ENCODE data around the gene LTBR.
"Not testable (repeated sequence)": the region's sequence is repeated elsewhere in the genome, so short reads cannot be mapped to it uniquely, and the experiment has no call there.

The LTBR gene
- total RNA-seq, result 0 to 0.39 (median 0.09) reads per million in 3 donors

DNA sequence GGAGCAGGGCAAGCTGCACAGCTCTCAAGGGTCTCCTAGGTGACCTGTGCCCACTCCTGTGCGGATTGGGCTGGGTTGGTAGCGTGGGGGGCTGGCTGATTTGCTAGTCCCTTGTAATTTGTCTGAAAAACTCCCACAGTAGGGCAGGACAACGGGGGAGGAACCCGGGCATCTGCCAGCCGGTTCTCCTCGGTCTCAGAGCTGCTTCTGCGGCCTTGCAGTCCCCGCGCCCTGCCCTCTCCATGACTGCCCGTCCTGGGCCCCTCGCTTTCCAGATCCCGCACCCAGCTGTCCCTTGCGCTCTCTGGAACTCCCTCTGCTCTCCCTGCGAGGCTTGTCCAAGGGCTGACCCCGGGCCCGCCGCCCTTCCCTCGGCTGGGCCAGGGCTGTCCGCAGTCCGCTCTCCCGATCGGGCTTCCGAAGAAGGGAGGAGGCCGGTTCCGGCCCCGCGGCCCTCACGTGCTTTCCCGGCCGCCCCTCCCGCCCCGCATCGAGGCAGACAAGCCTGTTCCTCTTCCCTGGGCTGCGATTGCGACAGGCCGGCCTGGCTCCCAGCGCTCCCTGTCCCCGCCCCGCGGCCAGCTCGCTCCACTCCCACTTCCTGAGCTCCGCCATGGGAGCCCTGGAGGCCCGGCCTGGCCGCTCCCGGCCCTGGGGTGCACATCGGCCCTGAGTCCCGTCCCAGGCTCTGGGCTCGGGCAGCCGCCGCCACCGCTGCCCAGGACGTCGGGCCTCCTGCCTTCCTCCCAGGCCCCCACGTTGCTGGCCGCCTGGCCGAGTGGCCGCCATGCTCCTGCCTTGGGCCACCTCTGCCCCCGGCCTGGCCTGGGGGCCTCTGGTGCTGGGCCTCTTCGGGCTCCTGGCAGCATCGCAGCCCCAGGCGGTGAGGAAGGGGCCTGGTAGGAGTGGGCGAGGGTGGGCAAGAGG lies at the start of gene LTBR:
TSS of gene LTBR (plus strand) at position 591 of the 927 bp plus-strand sequence. CDS start at position 788, 197 bp downstream.
- Histone ChIP-seq H3K4me1 (ENCODE audit: control insufficient read depth, insufficient read depth, low read length, poor library complexity, severe bottlenecking) (peaks cover 4% of the 10 kb centered on the region), H3K36me3 (ENCODE audit: control insufficient read depth, insufficient read depth, low read length) (no peaks in the 10 kb centered on the region), H3K27me3 (replicated peaks; ENCODE audit: control insufficient read depth, insufficient read depth, low read length, poor library complexity, severe bottlenecking) (peaks cover 13% of the 10 kb centered on the region), H3K9me3 (ENCODE audit: control insufficient read depth, low read length) (no peaks in the 10 kb centered on the region), H3K4me3 (ENCODE audit: insufficient read depth, low read depth, low read length, poor library complexity, severe bottlenecking) (peak within 1 kb of the TSS; percentile 17), H3K27ac (ENCODE audit: insufficient read depth, low read length, poor library complexity, severe bottlenecking) (no peak within 1 kb of the TSS)
- no peak for DNase-seq

DNA sequence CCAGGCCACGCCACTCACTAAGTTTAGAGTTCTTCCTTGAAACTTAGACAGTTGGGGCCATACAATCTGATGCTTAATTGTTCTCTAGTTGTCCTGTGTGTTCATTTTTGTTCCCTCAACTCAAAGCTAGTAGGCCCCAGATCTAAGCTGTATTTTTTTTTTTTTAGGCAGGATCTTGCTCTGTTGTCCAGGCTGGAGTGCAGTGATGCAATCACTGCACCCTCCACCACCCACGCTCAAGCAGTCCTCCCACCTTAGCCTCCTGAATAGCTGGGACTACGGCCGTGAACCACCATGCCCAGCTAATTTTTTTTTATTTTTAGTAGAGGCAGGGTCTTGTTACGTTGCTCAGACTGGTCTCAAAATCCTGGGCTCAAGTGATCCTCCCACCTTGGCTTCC lies 49.6 kb upstream of the LTBR start:
- H3K9me3 ChIP-seq (ENCODE audit: control insufficient read depth, low read length), result no peaks in the 10 kb centered on the region
- peaks cover 50% of the 10 kb centered on the region for H3K4me1 ChIP-seq (ENCODE audit: control insufficient read depth, insufficient read depth, low read length, poor library complexity, severe bottlenecking)
- H3K27ac ChIP-seq (ENCODE audit: insufficient read depth, low read length, poor library complexity, severe bottlenecking), result no peak overlapping the region
- H3K27me3 ChIP-seq (replicated peaks; ENCODE audit: control insufficient read depth, insufficient read depth, low read length, poor library complexity, severe bottlenecking), result no peaks in the 10 kb centered on the region
- no peak for DNase-seq
- H3K36me3 ChIP-seq (ENCODE audit: control insufficient read depth, insufficient read depth, low read length), result peaks cover 48% of the 10 kb centered on the region
- no peak overlapping the region for H3K4me3 ChIP-seq (ENCODE audit: insufficient read depth, low read depth, low read length, poor library complexity, severe bottlenecking)

DNA sequence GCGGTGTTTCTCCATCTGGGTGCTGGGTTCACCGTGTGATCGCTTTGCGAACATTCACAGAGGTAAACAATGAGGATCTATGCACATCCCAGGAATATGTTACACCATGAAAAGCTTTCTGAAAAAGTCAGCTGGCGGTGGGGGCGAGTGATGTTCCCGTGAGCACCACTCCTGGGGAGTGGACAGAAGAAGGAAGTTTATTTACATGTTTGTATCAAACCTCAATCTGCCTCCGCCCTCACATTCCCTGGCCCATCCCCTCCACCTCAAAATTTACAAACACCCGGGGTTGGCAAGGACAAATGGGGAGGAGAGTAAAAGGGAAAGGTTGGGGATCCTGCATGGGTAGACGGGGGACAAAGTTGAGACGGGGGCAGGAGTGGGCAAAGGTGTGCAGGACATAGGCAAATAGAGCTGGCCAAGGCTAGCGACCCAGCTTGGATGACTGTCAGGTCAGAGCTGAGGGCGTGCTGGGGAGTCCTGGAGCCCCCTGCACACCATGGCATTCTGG lies 49.0 kb upstream of the LTBR start:
- Histone ChIP-seq H3K9me3 (ENCODE audit: control insufficient read depth, low read length) (no peaks in the 10 kb centered on the region), H3K36me3 (ENCODE audit: control insufficient read depth, insufficient read depth, low read length) (peaks cover 41% of the 10 kb centered on the region), H3K4me1 (ENCODE audit: control insufficient read depth, insufficient read depth, low read length, poor library complexity, severe bottlenecking) (peaks cover 56% of the 10 kb centered on the region), H3K27ac (ENCODE audit: insufficient read depth, low read length, poor library complexity, severe bottlenecking) (peak overlapping the region; percentile 83), H3K4me3 (ENCODE audit: insufficient read depth, low read depth, low read length, poor library complexity, severe bottlenecking) (peak overlapping the region; percentile 14), H3K27me3 (replicated peaks; ENCODE audit: control insufficient read depth, insufficient read depth, low read length, poor library complexity, severe bottlenecking) (no peaks in the 10 kb centered on the region)
- DNase-seq, result no peak

DNA sequence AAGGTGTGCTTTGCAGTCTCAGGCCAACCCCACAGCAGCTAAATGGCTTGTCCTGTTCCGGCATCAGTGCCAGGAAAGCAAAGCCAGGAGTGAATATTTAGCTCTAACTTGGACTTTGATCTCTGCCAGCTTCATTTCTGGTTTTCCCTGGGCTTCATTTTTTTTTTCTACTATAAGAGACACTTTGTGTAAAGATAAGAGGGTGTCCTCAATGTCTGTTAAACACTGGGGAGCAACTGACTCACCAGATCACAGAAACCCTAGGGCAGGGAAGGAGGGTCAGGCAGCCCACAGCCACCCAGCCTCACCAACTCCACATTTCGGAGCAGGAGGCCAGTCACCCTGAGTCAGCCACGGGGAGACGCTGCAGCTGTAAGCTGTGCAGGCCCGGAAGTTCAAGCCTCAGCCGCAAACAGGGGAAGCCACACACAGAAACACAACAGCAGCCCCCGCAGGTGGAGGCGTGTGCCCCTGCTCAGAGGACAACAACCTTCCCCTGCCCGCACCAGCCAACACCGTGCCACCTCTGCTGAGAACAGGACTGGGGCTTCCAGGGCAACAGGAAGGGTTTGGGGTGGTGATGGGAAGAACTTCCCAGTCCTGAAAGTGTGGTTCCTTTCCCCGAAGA lies 48.4 kb upstream of the LTBR start:
- Histone ChIP-seq H3K27me3 (replicated peaks; ENCODE audit: control insufficient read depth, insufficient read depth, low read length, poor library complexity, severe bottlenecking) (no peaks in the 10 kb centered on the region), H3K9me3 (ENCODE audit: control insufficient read depth, low read length) (no peaks in the 10 kb centered on the region), H3K4me3 (ENCODE audit: insufficient read depth, low read depth, low read length, poor library complexity, severe bottlenecking) (peak overlapping the region; percentile 54), H3K36me3 (ENCODE audit: control insufficient read depth, insufficient read depth, low read length) (peaks cover 36% of the 10 kb centered on the region), H3K27ac (ENCODE audit: insufficient read depth, low read length, poor library complexity, severe bottlenecking) (peak overlapping the region; percentile 83), H3K4me1 (ENCODE audit: control insufficient read depth, insufficient read depth, low read length, poor library complexity, severe bottlenecking) (peaks cover 56% of the 10 kb centered on the region)
- DNase-seq, result peak; percentile 68 to 78 (median 78)

DNA sequence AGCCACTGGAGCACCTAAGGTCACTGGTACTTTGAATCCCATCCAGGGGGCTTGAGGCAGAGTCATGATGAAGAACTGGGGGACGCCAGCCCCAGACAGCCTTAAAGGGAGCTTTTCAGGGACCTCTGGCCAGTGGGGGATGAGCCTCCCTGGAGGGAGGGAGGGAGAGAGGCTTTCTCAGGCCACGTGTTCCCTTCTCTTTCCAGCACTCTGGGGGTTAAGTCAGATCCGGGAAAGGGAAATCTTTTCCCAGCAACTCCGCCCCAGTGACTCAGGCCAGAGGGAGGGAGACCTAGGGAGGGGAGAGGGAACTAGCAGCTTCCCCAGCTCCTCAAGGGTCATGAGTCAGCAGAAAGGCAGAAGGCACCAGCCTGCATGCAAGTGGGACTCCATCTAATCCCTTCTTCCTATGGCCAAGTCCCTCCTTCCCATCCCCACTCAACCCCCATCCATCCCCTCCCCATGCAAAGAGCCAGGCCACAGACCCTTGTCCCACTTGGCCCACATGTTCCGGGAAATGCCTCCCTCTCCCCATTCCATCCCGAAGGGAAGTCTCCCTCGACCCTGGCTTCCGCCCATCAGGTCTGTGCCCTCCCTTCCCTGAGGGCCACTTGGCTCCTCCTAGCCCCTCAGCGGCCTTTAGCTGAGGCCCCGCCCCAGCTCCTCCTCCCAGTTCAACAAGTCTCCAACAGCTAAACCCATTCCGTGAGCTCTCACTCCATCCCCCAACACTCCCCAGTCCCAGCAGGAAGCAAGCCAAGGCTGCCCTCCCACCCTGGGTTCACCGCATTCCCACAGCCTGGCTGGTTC lies 47.7 kb upstream of the LTBR start:
- Histone ChIP-seq H3K9me3 (ENCODE audit: control insufficient read depth, low read length) (no peaks in the 10 kb centered on the region), H3K27ac (ENCODE audit: insufficient read depth, low read length, poor library complexity, severe bottlenecking) (peak overlapping the region; percentile 83), H3K4me1 (ENCODE audit: control insufficient read depth, insufficient read depth, low read length, poor library complexity, severe bottlenecking) (peaks cover 56% of the 10 kb centered on the region), H3K4me3 (ENCODE audit: insufficient read depth, low read depth, low read length, poor library complexity, severe bottlenecking) (peak overlapping the region; percentile 54), H3K36me3 (ENCODE audit: control insufficient read depth, insufficient read depth, low read length) (peaks cover 29% of the 10 kb centered on the region), H3K27me3 (replicated peaks; ENCODE audit: control insufficient read depth, insufficient read depth, low read length, poor library complexity, severe bottlenecking) (no peaks in the 10 kb centered on the region)
- DNase-seq, result peak; percentile 22 to 28 (median 26)

DNA sequence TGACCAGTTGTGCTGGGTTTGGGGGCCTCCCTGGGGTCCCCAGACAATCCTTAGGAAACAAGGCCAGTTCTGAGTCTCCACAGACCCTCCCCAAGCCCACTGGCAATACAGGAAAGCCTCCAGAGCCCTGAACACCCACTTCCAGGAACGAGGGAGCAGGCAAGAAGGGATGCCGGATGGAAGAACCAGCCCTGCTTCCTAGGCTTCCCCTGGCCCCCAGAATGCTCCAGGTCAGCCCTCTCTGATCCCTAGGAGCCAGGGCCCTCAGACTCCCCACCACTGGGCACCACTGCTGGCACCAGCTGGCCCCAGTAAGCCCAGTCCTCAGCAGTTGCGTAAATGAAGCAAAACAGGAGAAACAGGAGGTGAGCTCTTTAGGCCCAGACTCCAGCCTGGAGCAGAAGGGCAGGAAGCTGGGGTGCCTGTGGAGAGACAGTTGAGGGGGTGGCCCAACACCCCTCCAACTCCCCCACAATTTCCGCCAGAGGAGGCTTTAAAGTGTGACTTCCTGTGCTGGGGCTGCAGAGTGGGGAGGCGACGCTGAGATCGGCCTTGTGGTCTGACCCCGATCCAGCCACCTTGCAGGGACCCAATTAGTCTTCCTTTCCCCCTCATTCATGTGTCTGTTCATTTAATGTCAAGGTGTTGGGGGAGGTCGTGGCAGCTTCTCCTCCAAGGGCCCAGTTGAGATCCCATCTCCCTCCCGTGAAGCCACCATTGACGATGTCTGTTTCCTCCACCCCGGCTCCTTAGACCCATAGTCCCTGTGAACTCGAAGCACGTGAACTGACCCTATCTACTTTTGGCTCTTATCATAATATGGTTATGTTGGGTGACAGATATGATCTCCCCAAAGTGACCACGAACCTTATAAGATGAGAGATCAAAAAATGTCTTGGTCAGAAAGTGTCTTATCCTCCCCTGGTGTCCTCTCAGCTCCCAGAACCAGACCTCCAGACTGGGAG lies 46.8 kb upstream of the LTBR start:
- Histone ChIP-seq H3K4me1 (ENCODE audit: control insufficient read depth, insufficient read depth, low read length, poor library complexity, severe bottlenecking) (peaks cover 59% of the 10 kb centered on the region), H3K27me3 (replicated peaks; ENCODE audit: control insufficient read depth, insufficient read depth, low read length, poor library complexity, severe bottlenecking) (no peaks in the 10 kb centered on the region), H3K9me3 (ENCODE audit: control insufficient read depth, low read length) (no peaks in the 10 kb centered on the region), H3K4me3 (ENCODE audit: insufficient read depth, low read depth, low read length, poor library complexity, severe bottlenecking) (peak overlapping the region; percentile 54), H3K27ac (ENCODE audit: insufficient read depth, low read length, poor library complexity, severe bottlenecking) (peak overlapping the region; percentile 83), H3K36me3 (ENCODE audit: control insufficient read depth, insufficient read depth, low read length) (peaks cover 20% of the 10 kb centered on the region)
- peak; percentile 61 to 71 (median 64) for DNase-seq

DNA sequence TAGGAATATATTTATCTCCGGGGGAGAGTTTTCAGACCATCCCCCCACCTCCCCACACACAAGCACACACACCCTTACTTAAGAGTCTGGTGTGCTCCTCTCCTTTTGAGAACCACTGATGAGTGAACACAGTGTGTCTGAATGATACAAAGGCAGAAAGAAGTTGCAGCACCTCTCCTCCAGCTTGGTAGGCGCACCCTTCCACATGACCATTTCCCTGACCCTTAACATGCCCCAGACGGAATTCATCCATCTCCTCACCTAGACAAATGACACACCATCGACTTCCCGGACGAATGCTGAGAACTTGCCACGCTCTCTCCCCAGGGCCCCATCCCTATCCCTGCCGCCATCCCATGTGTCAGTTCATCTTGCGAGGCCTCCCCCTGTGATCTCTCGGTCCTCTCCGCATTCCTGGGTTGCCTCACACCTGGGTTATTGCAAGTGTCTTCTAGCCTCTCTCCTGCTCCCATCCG lies 46.0 kb upstream of the LTBR start:
- peak overlapping the region; percentile 54 for H3K4me3 ChIP-seq (ENCODE audit: insufficient read depth, low read depth, low read length, poor library complexity, severe bottlenecking)
- H3K27ac ChIP-seq (ENCODE audit: insufficient read depth, low read length, poor library complexity, severe bottlenecking), result peak overlapping the region; percentile 83
- H3K27me3 ChIP-seq (replicated peaks; ENCODE audit: control insufficient read depth, insufficient read depth, low read length, poor library complexity, severe bottlenecking), result no peaks in the 10 kb centered on the region
- H3K9me3 ChIP-seq (ENCODE audit: control insufficient read depth, low read length), result no peaks in the 10 kb centered on the region
- peaks cover 11% of the 10 kb centered on the region for H3K36me3 ChIP-seq (ENCODE audit: control insufficient read depth, insufficient read depth, low read length)
- H3K4me1 ChIP-seq (ENCODE audit: control insufficient read depth, insufficient read depth, low read length, poor library complexity, severe bottlenecking), result peaks cover 66% of the 10 kb centered on the region
- no peak for DNase-seq

DNA sequence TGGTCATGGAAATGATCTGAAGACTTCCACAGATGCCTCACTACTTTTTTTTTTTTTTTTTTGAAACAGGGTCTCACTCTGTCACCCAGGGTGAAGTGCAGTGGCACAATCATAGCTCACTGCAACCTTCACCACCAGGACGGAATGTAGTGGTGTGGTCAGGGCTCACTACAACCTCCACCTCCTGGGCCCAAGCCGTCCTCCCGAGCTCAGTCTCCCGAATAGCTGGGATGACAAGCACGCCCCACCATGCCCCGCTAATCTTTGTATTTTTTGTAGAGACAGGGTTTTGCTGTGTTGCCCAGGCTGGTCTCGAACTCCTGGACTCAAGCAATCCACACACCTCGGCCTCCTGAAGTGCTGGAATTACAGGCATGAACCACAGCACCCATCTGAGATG lies 45.4 kb upstream of the LTBR start:
- not testable (repeated sequence) for H3K36me3 ChIP-seq (ENCODE audit: control insufficient read depth, insufficient read depth, low read length); DNase-seq; H3K27me3 ChIP-seq (replicated peaks; ENCODE audit: control insufficient read depth, insufficient read depth, low read length, poor library complexity, severe bottlenecking); H3K9me3 ChIP-seq (ENCODE audit: control insufficient read depth, low read length)
- Histone ChIP-seq H3K4me3 (ENCODE audit: insufficient read depth, low read depth, low read length, poor library complexity, severe bottlenecking) (peak overlapping the region; percentile 78), H3K4me1 (ENCODE audit: control insufficient read depth, insufficient read depth, low read length, poor library complexity, severe bottlenecking) (peaks cover 66% of the 10 kb centered on the region), H3K27ac (ENCODE audit: insufficient read depth, low read length, poor library complexity, severe bottlenecking) (peak overlapping the region; percentile 83)

DNA sequence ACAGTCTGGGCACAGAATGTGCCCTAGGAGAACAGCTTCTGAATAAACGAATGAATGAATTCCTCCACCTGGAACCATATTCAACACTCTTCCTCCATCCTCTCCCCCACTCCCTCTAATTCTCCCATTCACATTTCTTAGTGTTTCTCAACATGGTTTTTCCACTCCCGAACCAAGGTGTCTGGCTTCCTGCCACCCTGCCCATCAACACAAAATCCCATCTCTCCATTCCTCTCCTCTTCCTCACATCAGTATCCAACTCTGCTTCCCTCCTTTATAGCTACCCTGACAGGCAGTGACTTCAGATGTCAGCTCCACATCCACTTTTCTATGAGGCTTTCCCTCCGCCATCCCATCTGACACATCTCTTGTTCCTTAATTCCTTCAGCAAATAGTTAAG lies 45.0 kb upstream of the LTBR start:
- H3K4me3 ChIP-seq (ENCODE audit: insufficient read depth, low read depth, low read length, poor library complexity, severe bottlenecking), result peak overlapping the region; percentile 78
- no peaks in the 10 kb centered on the region for H3K27me3 ChIP-seq (replicated peaks; ENCODE audit: control insufficient read depth, insufficient read depth, low read length, poor library complexity, severe bottlenecking)
- H3K36me3 ChIP-seq (ENCODE audit: control insufficient read depth, insufficient read depth, low read length), result peaks cover 2% of the 10 kb centered on the region
- peaks cover 64% of the 10 kb centered on the region for H3K4me1 ChIP-seq (ENCODE audit: control insufficient read depth, insufficient read depth, low read length, poor library complexity, severe bottlenecking)
- DNase-seq, result no peak
- no peaks in the 10 kb centered on the region for H3K9me3 ChIP-seq (ENCODE audit: control insufficient read depth, low read length)
- H3K27ac ChIP-seq (ENCODE audit: insufficient read depth, low read length, poor library complexity, severe bottlenecking), result peak overlapping the region; percentile 85

Data from effector memory CD4-positive, alpha-beta T cell (primary cell).